ENCODE results near the gene LNPEP. TPM values are rescaled to one million over a fixed set of nuclear protein-coding genes. Genes with fewer than 3 reads are reported as not detected.

LNPEP gene
- total RNA-seq, 2 experiments from 2014 or later, result 79.1 to 116 TPM

DNA sequence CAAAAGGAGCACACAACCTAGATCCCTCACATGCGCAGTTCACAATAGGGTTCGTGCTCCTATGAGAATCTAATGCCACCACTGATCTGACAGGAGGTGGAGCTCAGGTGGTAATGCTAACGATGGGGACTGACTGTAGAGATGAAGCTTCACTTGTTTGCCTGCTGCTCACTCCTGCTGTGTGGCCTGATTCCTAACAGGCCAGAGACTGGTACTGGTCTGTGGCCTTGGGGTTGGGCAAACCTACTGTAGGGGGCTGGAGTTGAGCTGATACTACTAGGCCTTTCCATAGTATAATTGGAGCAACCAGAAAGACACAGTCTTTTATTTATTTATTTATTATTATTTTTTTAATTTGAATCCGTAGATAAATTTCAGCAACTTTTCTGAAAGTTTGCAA, 5.3 kb downstream of the LNPEP start:
- H3K4me1 ChIP-seq (ENCODE audit: insufficient read depth, low read length, poor library complexity, severe bottlenecking), result peaks cover 47% of the 10 kb centered on the region
- peaks cover 14% of the 10 kb centered on the region; the same call in 1 of the 2 replicates for H4K20me1 ChIP-seq (ENCODE audit: insufficient read depth, low read length)
- peaks cover 40% of the 10 kb centered on the region for H3K36me3 ChIP-seq (ENCODE audit: insufficient read depth, low read length)
- no peak overlapping the region for H3K4me2 ChIP-seq (ENCODE audit: low read length)
- ChIA-PET CTCF (ENCODE audit: unreplicated experiment) (interaction anchor here (0.6 kb wide), 1 partner anchor 72 kb away, joined by 3 read pairs; no protein-coding TSS in a partner anchor), POLR2A (interaction anchor here (1.3 to 2.0 kb wide), 4 partner anchors 12 to 65 kb away, joined by 5 to 11 read pairs (median 6); partner anchors contain the start of gene ERAP2)
- H3K4me3 ChIP-seq (ENCODE audit: low read depth, low read length, poor library complexity, severe bottlenecking), result no peak overlapping the region
- no peaks in the 10 kb centered on the region for H3K9me3 ChIP-seq (ENCODE audit: low read length)
- BruUV-seq (replicated peaks), result no TSS peak
- H3K9me2 ChIP-seq (ENCODE audit: insufficient read depth, low read length), result no peaks in the 10 kb centered on the region
- no peak for TF ChIP-seq EZH2phosphoT487 (IDR thresholded peaks at IDR 0.05; ENCODE audit: borderline replicate concordance, low read depth, low read length)
- TF ChIP-seq, protein P1, sequence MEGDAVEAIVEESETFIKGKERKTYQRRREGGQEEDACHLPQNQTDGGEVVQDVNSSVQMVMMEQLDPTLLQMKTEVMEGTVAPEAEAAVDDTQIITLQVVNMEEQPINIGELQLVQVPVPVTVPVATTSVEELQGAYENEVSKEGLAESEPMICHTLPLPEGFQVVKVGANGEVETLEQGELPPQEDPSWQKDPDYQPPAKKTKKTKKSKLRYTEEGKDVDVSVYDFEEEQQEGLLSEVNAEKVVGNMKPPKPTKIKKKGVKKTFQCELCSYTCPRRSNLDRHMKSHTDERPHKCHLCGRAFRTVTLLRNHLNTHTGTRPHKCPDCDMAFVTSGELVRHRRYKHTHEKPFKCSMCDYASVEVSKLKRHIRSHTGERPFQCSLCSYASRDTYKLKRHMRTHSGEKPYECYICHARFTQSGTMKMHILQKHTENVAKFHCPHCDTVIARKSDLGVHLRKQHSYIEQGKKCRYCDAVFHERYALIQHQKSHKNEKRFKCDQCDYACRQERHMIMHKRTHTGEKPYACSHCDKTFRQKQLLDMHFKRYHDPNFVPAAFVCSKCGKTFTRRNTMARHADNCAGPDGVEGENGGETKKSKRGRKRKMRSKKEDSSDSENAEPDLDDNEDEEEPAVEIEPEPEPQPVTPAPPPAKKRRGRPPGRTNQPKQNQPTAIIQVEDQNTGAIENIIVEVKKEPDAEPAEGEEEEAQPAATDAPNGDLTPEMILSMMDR (conservative IDR thresholded peaks at IDR 0.05; ENCODE audit: low read length), result no peak
- no peak for DNase-seq (ENCODE audit: low spot score)
- no peak overlapping the region for H3K27ac ChIP-seq (ENCODE audit: low read depth, low read length, poor library complexity, severe bottlenecking)
- H2AFZ ChIP-seq (ENCODE audit: low read length), result no peak overlapping the region
- peaks cover 91% of the 10 kb centered on the region for H3K79me2 ChIP-seq (ENCODE audit: insufficient read depth, low read depth, low read length)
- intact Hi-C loops (cut with micrococcal nuclease; ENCODE audit: unreplicated experiment), result no loop called here

DNA sequence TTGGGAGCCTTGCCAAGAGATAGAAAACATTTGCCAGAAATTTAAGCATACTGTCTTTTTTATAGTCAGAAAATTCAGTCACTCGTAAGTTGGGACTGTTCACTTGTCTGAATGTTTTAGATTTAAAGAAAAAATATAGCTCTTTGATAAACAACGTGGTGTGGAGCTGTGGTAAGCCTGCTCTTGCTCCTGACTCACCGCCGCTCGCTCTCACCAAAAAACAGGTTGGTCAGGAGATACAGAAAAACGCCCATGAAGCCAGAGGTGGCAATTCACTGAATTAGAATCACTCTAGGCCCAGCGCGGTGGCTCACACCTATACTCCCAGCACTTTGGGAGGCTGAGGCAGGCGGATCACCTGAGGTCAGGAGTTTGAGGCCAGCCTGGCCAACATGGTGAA, 6.2 kb downstream of the LNPEP start:
- intact Hi-C loops (cut with micrococcal nuclease; ENCODE audit: unreplicated experiment), result no loop called here
- Histone ChIP-seq H4K20me1 (ENCODE audit: insufficient read depth, low read length) (peaks cover 14% of the 10 kb centered on the region; the same call in 1 of the 2 replicates), H3K9me2 (ENCODE audit: insufficient read depth, low read length) (no peaks in the 10 kb centered on the region), H2AFZ (ENCODE audit: low read length) (no peak overlapping the region), H3K4me2 (ENCODE audit: low read length) (no peak overlapping the region), H3K4me1 (ENCODE audit: insufficient read depth, low read length, poor library complexity, severe bottlenecking) (peaks cover 49% of the 10 kb centered on the region), H3K79me2 (ENCODE audit: insufficient read depth, low read depth, low read length) (peaks cover 91% of the 10 kb centered on the region), H3K9me3 (ENCODE audit: low read length) (no peaks in the 10 kb centered on the region; the same call in 1 of the 2 replicates), H3K36me3 (ENCODE audit: insufficient read depth, low read length) (peaks cover 40% of the 10 kb centered on the region), H3K27ac (ENCODE audit: low read depth, low read length, poor library complexity, severe bottlenecking) (no peak overlapping the region), H3K4me3 (ENCODE audit: low read depth, low read length, poor library complexity, severe bottlenecking) (no peak overlapping the region)
- BruUV-seq (replicated peaks), result no TSS peak
- DNase-seq (ENCODE audit: low spot score), result no peak
- POLR2A ChIA-PET, result interaction anchor here (0.7 to 1.6 kb wide), 6 partner anchors 9 to 54 kb away, joined by 3 to 10 read pairs (median 4); no protein-coding TSS in a partner anchor
- CTCF ChIA-PET (ENCODE audit: unreplicated experiment), result no interaction called here
- no peak for TF ChIP-seq EZH2phosphoT487 (IDR thresholded peaks at IDR 0.05; ENCODE audit: borderline replicate concordance, low read depth, low read length)
- TF ChIP-seq, protein P1 (conservative IDR thresholded peaks at IDR 0.05; ENCODE audit: low read length), result no peak

DNA sequence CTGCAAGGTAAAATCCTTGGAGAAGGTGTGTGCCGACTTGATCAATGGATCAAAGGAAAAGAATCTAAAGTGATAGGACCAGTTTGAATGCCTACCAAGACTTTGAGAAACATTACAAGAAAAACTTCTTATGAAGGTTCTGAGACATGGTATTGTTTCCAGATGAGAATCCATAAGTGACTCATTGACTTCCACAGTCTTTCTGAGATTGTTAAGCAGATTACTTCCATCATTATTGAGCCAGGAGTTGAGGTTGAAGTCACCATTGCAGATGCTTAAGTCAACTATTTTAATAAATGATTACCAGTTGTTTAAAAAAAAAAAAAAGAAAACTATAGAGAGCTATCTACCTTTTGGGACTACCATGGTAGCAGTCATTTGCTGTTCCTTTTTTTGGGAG, 7.0 kb downstream of the LNPEP start:
- BruUV-seq (replicated peaks), result no TSS peak
- peaks cover 91% of the 10 kb centered on the region for H3K79me2 ChIP-seq (ENCODE audit: insufficient read depth, low read depth, low read length)
- H3K4me1 ChIP-seq (ENCODE audit: insufficient read depth, low read length, poor library complexity, severe bottlenecking), result peaks cover 43% of the 10 kb centered on the region
- peaks cover 8% of the 10 kb centered on the region; the same call in 1 of the 2 replicates for H4K20me1 ChIP-seq (ENCODE audit: insufficient read depth, low read length)
- TF ChIP-seq, protein P1 (conservative IDR thresholded peaks at IDR 0.05; ENCODE audit: low read length), result no peak
- TF ChIP-seq EZH2phosphoT487 (IDR thresholded peaks at IDR 0.05; ENCODE audit: borderline replicate concordance, low read depth, low read length), result no peak
- CTCF ChIA-PET (ENCODE audit: unreplicated experiment), result no interaction called here
- no peak overlapping the region for H3K4me3 ChIP-seq (ENCODE audit: low read depth, low read length, poor library complexity, severe bottlenecking)
- intact Hi-C loops (cut with micrococcal nuclease; ENCODE audit: unreplicated experiment), result no loop called here
- no peak overlapping the region for H3K4me2 ChIP-seq (ENCODE audit: low read length)
- H2AFZ ChIP-seq (ENCODE audit: low read length), result no peak overlapping the region
- no peaks in the 10 kb centered on the region; the same call in 1 of the 2 replicates for H3K9me3 ChIP-seq (ENCODE audit: low read length)
- no peak overlapping the region for H3K27ac ChIP-seq (ENCODE audit: low read depth, low read length, poor library complexity, severe bottlenecking)
- POLR2A ChIA-PET, result interaction anchor here (0.6 to 1.7 kb wide), 7 partner anchors 10 to 129 kb away, joined by 3 to 6 read pairs (median 3); partner anchors contain the start of gene ERAP2
- no peaks in the 10 kb centered on the region for H3K9me2 ChIP-seq (ENCODE audit: insufficient read depth, low read length)
- DNase-seq (ENCODE audit: low spot score), result no peak
- H3K36me3 ChIP-seq (ENCODE audit: insufficient read depth, low read length), result peaks cover 39% of the 10 kb centered on the region

Measured in OCI-LY7 (cell line).